Cardiac fibroblast (primary cell): ENCODE data around the gene NNAT.

Experiments
- DNase-seq, 2 donors: peaks; one replicate each; pipeline versions ENCODE4 v3.0.0 to v3.0.0-alpha.2; 2010; ENCODE audit warnings: low read depth in 2 of 2
- H3K4me3 ChIP-seq, 2 donors: replicated peaks in 1 of 2; 1 replicate in 1 of 2; 2 replicates in 1 of 2; pipeline ENCODE4 v1.5.1; 2011; ENCODE audit warnings: low read depth in 2 of 2, low read length in 2 of 2, mild to moderate bottlenecking in 2 of 2, moderate library complexity in 1 of 2
- TF ChIP-seq, protein P1 (sequence below): IDR thresholded peaks from one replicate; pipeline ENCODE4 v1.5.1; 2011; ENCODE audit warnings: low read depth, mild to moderate bottlenecking, low read length, inconsistent platforms

NNAT gene

DNA sequence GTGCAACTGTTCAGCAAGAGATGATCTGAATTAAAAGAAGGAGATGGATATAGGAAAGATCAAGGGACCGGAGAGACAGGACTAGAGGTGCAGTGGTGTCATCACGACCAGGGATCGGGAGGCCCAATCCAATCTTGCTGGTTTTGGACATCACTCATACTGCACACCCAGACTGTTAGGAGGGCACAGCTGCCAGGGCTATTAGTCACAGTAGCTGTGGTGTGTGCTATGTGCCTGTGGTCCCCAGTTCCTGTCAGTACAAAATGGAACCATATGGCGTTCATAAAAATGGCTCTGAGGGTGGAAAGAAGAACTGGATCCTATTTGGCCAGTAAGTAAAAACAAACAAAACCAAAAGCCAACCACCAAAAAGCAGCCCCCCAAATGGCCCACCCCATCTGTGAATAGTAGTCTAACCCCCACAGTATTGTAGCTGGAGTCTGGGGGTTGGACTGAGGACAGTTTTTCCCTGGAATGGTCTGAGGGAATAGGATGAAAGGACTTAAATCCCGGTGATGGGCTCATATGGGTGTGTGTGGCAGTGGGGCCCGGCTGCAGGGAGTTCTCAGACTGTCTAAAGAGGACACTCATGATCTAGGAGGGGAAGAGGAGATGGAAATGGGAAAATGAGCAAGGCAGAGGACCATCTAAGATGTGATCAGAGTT is 9.3 kb upstream of the NNAT start:
- TF ChIP-seq, protein P1, sequence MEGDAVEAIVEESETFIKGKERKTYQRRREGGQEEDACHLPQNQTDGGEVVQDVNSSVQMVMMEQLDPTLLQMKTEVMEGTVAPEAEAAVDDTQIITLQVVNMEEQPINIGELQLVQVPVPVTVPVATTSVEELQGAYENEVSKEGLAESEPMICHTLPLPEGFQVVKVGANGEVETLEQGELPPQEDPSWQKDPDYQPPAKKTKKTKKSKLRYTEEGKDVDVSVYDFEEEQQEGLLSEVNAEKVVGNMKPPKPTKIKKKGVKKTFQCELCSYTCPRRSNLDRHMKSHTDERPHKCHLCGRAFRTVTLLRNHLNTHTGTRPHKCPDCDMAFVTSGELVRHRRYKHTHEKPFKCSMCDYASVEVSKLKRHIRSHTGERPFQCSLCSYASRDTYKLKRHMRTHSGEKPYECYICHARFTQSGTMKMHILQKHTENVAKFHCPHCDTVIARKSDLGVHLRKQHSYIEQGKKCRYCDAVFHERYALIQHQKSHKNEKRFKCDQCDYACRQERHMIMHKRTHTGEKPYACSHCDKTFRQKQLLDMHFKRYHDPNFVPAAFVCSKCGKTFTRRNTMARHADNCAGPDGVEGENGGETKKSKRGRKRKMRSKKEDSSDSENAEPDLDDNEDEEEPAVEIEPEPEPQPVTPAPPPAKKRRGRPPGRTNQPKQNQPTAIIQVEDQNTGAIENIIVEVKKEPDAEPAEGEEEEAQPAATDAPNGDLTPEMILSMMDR = no peak
- no peak overlapping the region for H3K4me3 ChIP-seq
- DNase-seq = peak; percentile 15 to 62

DNA sequence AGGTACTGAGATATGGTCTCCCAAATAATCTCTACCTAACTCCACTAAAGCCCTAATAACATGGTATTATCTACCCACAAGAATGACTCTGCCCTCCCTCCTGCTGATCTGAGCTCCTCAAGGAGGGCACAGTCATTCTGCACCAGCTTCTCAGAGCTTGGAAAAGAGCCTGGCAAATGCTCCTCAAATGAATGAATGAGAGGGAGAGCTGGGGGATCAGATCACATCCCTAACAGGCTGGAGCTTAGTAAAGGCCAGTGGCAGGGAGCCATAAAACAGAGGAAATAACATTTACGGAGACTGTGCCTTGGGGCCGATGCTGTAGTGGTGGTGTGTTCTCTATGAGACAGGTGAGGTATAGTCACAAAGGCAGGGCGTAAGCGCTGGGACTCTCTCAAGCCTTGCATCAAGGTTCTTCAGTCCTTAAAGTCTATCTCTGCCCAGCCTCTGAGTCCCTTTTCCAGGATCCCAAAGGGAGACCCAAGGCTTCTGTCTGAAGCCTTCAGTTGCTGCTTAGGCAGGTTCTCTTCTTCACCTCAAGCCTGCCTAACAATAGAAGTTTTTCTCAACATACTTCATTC is 7.2 kb upstream of the NNAT start:
- TF ChIP-seq, protein P1 = no peak
- DNase-seq = no peak
- H3K4me3 ChIP-seq = no peak overlapping the region

DNA sequence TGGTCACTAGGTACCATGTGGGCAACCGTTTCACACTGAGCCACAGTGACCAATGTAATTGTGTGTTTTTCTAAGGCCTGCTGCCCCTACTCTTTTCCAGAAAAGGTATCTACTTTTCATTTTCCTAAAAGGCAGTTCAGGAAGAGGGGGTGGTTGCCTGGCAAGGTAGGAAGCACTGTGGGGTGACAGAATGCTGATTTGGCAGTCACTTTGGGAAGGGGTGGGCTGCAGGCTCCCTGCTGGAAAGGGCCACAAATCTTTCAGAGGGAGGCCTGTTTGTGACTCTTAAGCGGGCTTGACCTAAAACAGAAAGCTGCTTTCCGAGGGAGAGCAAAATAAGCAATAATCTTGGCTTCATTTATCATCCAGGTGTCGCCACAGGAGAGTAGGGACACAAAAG is 5.2 kb upstream of the NNAT start:
- no peak for DNase-seq
- TF ChIP-seq, protein P1 = no peak
- H3K4me3 ChIP-seq = no peak overlapping the region

DNA sequence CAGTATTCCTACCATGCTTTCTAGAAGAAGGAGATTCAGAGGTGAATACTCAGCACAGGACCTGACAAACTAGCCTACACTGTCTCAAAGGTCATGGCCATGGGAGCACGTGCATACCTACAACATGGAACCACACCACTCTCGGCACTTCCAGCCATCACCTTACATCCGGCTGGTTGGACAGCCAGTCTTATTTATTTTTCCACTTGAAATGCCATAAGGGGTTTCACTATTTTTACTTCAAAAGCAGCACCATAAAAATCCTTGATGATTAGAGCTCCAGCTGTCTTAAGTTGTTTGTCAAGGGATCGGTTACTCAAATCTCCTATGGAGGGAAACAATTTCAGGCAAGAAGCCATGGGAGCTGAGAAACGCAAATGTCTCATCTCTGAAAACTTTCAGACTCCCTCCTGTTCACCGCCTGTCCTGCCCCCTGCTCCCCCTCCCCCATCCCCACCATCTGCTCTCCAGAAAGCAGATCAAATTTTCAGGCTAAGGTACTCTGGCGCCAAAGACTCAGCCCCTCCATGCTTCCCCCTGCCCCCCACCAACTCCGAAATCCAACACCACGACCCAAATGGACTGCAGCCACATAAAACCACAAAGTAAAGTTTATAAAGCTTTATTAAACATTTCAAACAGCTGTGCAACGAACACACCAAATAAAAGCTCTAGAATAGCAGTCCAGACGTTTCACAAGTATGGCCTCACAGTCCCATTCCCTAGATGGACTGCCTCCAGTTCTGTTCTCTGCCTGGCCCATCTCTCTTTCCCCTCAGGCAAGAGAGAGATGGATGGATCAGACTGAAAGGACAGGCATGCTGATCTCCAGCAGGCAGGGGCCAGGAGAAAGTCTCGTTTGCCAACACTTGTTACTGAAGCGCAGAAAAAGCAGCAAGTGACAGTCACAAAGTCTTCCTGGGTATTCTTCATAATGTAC is 4.0 kb upstream of the NNAT start:
- H3K4me3 ChIP-seq = no peak overlapping the region
- TF ChIP-seq, protein P1 = no peak
- peak in 1 of 2 donors; percentile 35 for DNase-seq

DNA sequence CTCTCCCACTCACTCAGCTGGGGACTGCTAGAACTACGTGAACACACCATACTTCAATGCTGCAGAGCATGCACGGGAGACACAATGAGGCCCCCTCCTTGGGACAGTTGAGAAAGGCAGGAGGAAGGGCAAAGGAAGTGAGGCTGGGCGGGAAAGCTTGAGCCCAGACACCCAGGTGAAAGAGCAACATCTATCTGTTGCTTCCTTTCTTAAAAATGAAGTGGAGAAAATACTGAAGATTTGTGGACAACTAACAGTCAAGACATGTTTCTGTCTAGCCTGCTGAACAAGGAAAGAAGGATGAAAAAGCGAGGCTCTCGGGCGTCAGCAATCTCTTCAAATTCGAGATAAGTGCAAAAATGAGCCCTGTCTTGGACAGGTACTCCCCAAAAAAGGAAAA is 3.0 kb upstream of the NNAT start:
- TF ChIP-seq, protein P1 = no peak
- DNase-seq = no peak
- H3K4me3 ChIP-seq = no peak overlapping the region

DNA sequence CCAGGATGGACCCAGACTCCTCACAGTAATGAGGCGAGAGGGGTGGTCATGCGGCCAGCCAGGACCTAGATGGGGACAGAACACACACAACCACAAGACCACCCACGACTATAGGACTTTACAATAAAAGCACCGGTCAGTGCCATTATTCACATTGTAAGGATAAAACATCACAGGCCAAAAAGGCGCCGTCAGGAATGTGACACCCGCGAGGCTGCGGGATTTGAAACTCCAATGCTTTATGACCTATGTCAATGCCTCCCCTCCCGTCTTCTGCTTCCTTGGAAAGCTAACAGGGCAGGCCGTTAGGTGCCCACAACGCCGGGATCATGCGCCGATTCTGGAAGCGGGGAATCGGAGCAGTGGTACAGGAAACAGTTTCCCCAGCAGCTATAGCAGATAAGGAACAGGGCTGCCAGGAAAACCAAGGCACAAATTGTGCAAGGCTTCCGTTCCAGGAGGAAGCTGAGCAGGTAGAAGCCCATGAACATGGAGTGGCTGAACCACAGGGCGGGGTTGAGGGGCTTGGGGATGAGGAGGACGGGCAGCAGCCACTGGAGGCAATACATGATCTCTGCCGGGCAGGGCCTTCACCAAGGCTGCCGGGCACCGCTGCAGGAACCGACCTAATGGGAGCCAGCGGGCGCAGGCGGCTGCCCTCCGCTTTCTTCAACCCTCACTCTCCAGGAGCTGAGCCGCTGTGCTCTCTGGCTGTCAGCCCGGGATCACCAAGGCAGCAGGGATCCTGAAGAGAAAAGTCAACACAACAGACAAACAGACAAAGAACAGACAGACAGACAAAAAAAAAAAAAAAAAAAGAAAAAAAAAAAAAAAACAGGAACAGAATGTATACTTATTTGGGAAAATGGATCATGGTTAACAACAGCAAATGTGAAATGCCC is 2.2 kb upstream of the NNAT start:
- H3K4me3 ChIP-seq = no peak overlapping the region
- TF ChIP-seq, protein P1 = no peak
- peak in 1 of 2 donors; percentile 30 for DNase-seq
